Effector CD8-positive, alpha-beta T cell (primary cell): Measurements from ENCODE around the gene LRRC17.

Experiments
- DNase-seq: peaks from one replicate; lab custom pipeline; 2025; lab: John Stamatoyannopoulos, UW

LRRC17 gene

DNA sequence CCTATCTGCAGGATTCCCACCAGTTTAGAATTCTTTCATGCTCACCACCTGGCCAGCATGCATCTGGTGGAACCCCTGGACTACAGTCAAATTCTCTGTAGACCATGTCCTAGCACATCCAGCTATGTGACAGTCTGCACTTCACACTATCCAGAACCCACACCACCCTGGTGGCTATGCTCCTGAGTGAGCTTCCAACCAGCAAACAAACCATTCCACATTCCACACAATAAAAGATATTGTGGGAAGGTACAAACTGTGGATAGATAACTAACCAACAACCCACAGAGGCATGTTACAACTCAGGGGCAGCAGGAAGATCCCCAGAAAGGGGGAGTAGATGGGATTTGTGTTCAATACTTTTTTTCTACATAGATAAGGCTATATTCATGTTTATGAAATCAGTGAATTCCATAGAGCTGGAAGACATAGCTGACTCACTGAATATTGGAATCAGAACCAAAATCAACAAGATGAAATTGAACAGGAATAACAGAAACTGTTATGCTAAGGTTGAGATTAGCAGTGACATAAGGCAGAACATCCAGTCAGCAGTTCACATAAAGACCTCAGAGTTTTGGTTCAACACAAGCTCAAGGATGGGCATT is 72.5 kb downstream of the LRRC17 start:
- no peak for DNase-seq

DNA sequence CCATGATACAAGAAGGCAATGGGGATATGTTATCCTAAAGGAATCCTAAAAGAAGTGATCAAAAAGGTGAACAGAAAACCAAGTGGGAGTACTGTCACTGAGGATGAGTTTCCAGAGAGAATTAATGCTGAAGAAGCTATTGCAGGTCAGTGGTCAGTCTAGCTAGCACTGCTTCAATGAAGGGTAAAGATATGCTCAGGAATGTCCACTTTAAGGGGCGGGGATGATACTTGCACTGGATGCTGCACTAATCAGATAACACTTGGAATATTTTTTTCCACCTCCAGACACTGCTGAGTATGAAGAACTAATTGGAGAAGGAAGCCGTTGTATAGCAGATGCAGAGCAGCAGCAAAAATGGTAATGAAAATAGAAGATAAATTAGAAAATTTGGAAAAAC is 75.3 kb downstream of the LRRC17 start:
- no peak for DNase-seq

DNA sequence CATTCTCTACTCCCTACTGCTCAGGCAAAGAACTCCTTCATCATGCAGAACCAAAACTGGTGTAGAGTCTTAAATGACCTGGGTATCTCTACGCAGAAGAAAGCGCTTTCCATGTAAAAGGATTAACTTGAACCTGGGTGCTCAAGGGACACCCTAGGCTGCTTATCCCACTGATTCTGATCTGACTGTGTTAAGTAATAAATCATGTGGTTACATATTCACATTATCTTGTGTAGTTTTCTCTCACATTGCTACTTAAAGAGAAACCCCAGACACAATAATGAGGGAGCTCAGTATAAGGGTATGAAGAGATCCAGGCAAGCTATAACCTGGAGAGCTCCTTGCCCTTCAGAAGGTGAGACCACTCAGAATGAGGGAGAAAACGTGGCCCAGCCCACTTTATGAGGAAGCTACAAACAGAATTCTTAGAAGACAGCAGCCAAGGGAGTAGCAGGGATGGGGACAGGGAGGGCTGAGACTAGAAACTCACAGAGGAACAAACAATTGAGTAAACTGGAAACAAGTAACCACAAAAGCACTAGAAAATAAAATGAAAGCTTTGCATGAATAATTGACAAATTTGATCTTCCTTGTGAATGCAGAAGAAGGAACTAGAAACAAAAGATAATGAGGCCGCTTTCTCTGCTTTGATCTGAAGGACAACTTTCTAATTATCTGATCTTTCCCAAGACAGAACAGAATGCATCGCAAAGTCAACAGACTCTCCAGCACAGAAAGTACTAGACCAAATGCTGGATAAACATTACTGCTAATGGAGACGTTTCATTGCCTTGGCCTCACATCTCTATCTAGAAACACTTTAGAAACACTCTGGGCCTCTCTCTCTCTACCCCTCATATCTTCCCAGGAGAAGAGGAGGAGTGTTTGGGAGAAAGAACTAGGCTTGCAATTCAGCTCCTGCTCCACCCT is 76.1 kb downstream of the LRRC17 start:
- DNase-seq: no peak

- DNase-seq: no peak
Observed at GRCh38 chr7:102990642-102991041, 77.8 kb downstream of the LRRC17 start.

DNA sequence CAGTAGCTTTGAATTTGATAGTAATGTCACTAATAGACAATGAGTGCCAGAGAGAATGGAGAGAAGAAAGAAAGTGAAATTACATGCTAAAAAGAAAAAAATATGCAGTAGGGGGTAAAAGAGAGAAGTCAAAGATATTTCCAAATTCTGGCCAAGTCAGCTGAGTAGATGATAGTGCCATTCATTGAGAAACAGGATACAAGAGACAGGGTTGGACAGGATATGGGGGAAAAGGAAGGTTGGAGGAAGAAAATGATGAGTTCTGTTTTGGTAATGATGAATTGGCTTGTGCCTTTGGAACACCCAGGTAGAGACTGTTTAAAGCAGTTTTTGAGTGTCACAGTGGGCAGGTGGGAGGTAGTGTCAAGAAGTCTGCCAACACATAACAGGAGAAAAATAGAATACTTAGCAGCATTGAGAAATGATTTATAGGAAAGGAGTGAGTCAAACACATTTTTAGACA is 78.3 kb downstream of the LRRC17 start:
- no peak for DNase-seq

- DNase-seq: no peak
Observed at GRCh38 chr7:102991540-102992214, 78.9 kb downstream of the LRRC17 start.

DNA sequence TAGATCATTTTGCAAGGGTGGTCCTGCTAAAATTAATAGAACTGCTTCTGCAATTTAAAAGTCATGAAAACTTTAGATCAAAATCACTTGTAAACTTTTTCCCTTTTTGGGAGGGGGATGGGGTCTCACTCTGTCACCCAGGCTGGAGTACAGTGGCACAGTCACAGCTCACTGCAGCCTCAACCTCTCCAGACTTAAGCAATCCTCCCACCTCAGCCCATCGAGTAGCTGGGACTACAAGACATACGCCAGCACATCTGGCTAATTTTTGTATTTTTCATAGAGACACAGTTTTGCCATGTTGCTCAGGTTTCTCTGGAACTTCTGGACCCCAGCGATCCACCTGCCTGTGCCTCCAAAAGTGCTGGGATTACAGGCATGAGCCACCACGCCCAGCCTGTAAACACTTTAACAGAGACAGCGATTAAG is 79.7 kb downstream of the LRRC17 start:
- no peak for DNase-seq

DNA sequence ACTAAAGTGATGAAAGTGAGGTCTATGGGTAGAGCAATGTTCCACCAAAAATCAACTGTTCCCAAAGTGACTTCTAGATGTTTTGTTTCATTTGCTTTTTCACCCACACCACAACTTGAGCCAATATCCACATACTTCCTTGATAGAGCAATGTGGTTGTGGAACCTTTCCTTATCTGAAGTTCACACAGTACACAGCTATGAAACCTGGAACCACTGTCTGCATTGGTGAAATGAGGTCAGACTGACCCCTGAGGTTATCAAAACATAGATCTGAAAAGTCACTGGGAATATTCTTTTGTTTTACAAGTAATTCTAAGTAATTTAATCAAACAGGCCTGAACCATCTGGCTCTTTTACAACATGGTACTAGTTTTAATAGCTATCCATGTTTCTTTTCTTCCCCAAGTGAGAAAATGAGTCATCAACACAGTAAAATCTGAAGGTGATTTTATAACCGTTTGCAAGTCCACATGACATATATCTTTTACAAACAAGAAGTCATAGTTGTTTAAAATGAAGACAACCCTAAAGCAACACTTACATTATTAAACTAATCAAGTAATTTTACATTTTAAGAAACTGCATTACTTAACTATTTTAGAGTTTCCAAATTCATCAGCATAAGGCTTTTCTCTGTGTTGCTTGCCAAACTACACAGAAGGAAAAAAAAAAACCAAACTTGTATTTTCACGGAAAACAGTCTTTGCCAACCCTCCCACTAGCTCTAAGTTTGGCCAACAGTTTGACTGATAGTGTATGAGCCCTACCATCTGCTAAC is 80.3 kb downstream of the LRRC17 start:
- no peak for DNase-seq

DNA sequence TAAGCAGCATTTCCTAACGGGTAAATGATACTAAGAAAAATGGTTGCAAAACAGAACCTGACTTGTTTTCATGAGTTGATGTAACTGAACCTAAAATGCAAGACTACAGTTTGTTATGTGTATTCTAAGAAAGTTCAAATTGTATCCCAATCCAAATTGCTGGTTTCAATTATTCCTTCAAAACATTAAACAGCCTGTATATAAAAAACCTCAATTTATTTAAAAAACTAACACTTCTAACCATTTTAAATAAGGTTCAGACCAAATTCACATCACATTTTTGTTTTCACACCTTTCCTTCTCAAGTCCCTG is 80.9 kb downstream of the LRRC17 start:
- no peak for DNase-seq

- no peak for DNase-seq
Observed at GRCh38 chr7:102994567-102994966, 81.8 kb downstream of the LRRC17 start.
